ENCODE measurements around the gene ADSS1.
A peak's percentile ranks its signal among the peaks of the same experiment; 100 is the strongest.

The ADSS1 gene

DNA sequence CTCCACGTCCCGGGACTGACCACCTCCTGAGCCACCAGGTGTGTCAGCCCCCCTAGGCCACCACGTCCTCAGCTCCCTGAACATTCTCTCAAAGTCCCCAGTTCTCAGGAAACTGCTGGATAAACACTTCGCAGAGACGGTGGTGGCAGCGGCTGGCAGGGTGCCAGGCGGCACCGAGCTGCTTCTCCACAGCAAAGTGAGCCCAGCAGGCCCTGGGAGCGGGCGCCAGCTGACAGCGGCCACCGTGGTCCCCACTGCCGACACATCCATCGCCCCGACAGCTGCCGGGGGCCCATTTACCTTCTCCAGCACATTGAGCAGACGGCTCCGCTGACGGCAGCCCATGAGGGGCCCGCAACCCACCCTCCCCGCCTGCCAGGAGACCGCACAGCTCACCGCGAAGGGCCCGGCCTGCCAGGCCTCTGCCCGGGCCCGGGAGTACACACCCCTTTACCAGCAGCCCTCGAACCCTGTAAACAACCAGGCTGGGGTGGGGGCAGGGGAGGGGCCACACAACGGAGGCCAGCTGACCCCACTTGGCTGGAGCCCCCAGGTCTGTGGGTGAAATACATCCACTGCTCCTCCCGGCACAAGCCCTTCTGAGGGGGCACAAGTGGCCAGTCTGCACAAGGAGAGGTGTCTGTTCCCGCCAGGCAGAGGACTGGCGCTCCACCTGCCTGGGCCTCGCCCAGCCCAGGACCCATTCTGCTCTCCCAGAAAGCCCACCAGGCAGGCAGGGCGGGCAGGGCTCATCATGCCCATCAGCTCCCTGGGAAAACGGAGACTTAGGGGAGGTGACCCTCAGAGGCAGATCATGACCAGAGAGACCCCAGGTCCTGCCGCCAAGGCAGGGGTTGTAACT lies 61.0 kb downstream of the ADSS1 start:
- DNase-seq: peak; percentile 45

DNA sequence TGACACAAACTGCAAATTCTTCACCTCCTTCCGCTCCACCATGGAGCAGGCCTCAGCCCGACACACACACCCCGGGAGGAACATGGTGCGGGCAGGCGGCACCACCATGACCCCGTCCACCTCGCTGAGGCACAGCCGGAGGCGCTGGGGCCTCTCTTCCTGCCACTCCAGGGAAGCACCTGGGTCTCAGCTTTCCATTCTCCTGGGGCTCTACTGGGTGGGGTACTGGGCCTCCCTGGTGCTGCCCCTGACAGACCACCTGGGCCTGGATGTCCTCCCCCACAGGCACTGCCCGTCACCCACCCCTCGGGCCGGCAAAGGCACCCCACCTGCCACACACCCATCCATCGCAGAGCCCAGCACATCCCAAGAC lies 61.7 kb downstream of the ADSS1 start:
- DNase-seq: no peak

DNA sequence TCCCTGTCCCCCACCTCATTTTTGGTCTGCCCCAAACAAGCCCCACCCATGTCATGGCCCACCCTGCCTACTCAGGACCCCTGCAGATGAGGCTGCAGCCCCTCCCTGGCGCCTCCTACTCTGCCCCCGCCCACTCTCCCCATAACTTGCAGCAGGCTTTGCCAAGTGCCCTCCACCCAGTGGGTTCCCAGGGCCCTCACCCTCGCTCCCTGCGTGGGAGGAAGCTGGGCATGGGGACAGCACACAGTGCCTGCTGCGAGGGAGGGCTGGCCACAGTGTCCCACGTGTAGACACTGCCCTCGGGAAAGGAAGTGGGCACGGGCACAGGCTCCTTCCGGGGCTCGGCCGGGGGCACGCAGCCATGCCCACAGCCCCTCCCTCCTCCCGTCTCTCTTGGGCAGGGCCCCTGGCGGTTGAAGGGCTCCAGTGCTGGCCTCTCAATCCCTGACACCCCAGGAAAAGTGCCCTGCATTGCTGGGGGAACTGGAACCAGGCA lies 62.1 kb downstream of the ADSS1 start:
- peak; percentile 76 for DNase-seq

DNA sequence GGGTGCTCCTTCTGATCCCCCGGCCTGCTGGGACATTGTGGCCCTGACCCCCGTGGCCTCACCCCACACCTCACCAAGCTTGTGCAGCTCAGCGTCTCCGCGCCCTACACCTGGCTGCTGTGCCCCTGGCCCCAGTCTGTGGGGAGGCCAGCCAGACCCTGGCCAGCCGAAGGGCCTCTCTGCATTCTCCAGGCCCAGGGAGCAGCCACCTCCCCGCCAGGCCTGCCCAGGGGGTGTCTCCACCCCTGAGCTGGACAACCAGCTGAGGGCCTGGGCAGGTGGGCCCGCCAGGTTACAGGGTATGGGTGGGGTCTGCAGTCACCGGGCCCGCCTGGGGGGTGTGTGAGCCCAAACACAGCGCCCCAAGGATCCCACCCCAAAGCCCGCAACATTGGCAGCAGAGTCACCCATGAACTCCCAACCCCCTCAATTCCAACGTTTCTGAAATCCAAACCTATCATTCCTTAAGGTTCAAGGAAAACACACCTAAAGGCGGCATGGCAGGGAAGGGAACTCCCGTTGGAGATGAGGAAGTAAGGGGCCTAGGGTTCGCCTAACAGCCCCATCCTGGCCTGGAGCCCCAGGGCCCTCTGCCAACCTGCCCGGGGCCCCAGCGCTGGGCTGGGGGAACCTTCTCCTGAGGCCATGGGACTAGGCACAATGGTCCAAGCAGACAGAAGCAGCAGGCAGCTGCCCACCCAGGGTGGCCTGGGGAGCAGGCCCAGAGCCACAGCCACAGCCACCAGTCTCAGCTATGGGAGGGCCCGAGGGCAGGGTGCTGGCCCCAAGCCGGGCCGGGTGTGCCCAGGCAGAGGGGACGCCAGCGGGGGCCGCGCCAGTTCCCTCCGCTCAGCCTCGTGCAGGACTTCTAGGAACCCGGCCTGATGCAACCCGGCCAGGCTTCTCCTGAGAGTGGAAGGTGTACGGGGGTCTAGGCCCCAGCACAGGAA lies 63.0 kb downstream of the ADSS1 start:
- no peak for DNase-seq

DNA sequence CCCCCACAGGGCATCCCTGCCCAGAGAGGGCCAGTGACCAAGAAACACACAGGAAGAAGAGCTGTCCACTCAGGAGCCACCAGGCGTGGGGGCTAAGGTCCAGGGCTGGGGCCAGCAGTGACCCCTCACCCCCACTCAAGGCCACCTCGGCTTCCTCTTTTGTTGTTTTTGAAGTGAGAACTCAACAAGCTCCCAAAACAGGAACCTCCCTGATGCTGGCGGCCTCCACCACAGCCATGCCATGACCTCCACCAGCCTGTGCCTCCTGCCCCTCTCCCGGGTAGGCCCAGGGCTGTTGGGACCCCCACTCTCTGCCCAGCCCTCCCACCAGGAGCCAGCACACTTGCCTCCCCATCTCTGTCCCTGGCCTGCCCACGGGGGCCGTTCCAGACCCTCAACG lies 63.7 kb downstream of the ADSS1 start:
- peak; percentile 67 for DNase-seq

DNA sequence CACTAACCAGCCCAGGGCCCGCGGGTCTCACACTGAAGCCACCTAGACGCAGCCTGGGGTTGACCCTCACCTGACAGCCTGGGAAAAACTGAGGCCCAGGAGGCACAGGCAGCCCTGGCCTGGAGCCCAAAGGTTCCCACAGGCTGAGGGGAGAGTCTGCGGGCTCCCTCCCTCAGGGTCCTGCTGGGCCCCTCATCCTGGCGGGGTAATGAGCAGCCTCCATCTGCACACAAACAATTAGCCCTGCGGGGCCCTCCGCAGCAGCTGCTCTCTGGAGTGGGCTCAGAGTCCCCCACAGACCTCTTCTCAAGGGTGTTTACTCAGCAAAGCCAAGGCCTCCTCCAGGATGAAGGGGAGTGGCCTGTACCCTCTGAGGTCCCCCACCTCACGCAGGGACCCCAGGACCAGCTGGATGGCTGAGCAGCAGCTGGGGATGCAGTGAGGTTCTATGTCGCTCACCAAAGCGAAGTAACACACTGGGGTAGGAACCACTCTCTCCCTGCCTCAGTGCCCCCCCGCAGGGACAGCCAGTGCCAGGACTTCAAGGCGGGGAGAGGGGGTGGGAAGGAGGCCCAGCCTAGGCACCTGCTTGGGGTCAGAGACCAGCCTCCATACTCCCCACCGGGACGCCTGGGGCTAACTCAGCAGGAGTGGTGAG lies 64.3 kb downstream of the ADSS1 start:
- no peak for DNase-seq

DNA sequence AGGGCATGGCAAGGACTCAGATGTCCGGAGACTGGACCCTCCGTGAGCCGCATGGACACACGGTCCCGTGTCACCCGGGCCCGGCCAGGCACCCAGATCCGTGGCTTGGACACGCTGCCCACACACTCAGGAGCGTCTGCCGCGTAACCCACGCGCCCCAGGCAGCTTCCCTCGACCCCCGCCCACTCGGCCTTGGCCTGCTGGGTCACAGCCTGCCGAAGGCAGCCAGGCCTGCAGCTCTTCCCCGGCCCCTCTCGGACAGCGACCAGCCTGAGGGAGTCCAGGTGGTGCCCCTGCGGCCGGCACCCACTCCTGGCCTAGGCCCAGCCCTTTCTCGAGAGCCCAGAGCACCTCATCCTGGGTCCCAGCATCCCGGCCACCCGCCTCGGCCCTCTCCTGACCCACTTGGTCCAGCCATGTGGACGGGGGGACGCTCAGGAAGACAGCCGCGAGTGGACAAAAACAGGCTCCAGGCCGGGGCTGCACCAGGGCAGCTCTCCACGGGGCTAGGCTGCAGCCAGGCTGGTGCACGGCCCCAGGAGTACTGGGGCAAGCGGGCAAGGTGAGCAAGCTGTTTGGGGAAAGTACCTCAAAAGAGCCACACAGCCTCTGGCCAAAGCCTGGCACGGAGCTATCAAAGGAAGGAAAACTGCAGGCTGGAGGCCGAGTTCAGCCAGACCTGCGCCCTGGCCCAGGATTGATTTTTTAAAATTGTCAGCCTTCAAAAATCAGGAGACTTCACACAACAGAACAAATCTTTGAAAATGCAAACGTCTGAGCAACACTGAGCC lies 65.0 kb downstream of the ADSS1 start:
- no peak for DNase-seq

DNA sequence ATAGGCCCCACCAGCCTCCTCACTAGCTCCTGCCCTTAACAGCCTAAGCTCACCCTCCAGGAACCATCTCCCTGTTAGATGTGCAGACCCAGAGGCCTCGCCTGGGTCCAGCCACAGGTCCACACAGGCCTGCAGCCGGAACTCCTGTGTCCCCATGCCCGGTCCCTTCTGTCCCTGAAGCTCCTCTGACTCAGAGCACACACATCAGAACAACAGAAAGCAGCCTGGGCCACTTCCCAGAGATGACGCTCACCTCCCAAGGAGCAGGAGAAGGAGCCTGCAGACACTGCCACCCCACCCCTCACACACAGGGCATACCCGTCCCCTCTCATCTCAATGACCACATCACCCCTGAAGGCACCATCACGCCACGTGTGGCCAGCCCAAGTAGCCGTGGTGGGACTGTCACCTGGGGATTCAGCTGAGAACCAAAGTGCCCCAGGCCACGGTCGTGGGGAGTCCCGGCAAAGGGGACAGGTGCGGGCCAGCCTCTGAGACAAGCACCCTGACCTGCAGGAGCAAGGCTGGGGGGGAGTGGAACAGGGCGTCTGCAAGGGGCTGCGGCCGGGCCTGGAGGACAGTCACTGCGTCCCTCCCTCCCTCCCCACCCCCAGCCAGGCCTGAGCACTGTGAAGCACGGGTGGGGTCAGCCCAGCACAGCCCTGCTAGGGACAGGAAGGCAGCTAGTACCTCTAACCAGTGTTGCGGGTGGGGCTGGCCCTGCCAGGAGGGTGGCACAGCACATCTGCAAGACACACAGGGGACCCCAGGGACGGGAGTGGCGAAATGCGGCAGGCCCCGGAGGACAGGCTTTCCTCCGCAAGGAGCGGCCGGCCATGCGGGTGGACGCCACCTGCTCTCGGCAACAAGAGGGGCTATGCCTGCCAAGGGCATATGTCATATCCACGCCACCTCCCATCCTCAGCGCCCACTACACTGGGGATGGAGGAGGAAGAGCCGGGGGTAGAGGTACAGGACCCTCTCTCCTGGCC lies 66.0 kb downstream of the ADSS1 start:
- DNase-seq: no peak

DNA sequence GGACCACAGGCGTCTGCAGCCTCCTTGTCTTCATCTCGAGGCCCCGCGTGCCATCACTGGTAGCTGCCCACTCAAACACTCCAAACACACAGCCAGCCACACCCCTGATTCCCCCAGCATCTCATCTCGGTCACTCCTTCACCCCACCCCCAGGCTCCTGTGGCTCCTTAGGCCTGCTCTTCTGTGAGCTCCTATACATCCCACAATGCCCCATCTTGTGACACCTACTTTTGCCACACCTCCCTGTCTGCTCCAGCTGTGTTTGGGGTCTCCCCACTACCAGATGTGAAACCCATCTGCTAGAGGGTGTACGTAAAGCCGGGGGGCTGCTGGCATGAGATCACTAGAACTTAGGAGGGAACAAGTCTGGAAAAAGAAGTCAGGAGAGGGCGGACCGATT lies 67.4 kb downstream of the ADSS1 start:
- no peak for DNase-seq

DNA sequence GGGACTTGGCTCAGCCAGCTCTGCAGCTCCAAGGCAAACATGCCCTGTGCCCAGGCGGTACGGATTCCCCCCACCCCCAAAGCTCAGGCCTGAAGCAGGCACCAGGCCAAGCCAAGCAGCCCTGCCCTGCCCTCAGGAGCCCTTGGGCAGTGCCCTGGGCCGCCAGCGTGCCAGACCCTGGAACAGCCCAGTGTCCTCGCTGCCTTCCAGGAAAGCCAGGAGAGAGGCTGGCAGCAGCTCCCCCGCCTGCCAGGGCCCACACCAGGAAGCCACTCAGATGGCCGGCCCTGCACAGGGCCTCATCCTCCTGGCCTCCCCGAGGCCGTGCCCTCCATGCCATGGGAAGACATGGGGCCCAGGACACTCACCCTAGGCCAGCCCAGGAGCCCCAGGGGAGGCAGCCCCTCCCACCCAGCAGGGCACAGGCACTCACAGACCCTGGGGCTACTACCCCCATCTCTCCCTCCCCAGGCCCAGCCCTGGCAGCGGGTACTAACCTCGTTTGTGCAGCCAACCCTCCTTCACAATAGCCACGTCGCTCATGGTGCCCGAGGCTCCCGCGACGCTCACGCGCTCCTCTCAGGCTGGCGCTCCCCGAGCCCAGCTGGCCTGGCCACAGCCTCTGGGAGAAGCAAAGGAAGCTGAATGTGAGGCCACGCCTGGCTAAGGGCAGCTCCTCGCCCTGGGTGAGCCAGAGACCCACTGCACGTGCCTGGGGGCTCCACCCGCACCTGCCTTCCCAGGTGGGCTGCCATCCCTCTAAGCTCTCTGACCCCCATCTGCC lies 68.3 kb downstream of the ADSS1 start:
- DNase-seq: no peak

DNA sequence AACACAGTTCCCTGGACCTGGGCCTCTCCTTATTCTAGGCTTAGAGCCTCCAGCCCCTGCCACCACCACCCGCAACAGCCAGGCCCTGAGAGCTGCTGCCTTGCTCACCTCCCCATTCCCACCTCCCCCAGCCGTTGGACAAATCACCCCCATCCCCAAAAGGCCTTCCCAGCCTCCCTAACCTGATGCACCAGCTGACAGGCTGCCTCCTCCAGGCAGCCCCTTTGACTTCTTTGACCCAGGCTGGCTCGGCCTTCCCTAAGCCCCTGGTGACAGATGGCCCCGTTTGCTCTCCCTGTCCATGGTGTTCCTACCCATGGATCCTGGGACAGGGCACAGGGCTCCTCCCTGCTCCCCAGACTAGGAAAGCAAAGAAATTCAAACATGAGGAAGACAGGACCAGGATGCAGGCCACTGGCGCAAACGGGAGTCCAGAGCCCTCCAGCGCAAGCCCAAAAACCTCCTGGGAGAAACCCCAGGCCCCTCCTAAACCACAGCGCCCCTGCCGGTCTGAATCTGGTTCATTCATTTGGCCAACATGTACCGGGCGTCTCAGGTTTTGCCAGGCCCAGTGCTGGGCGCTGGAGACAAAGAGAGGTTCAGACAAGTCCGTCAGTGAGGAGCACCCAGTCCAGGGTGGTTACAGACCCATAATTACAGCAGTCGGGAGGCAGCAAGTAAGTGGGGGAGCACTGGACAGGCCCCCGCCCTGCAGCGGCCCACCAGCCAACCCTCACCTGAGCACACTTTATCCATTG lies 69.1 kb downstream of the ADSS1 start:
- DNase-seq: no peak

DNA sequence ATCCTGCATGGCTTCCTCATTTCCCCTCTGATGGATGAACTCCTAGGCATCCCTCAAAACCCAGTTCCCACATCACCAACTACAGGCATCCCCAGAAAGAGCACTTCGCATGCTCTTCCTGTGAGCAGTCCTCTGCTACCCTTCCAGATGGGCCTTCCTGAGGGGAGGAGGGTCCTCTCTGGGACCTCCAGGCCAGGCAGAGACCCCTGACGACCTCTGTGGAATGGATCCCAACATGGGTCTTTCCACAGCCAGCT lies 69.6 kb downstream of the ADSS1 start:
- DNase-seq: no peak

DNA sequence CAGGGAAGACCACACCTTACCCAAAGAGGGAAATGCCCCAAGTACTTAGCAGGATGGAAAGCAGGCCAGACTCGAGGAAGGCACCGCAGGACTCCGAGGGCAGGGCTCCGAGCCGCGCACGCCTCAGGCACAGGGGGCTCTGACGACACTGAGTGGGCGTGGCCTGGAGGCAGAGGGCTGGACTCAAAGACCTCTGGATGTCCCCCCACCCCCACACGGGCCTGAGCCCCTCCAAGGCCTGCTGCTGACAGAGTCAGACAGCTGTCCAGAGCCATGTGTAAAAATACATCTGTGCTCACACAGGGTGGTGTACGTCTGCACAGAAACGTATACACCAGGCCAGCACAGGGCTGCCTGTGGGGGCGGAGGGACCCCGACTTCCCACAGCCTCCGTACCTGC lies 70.1 kb downstream of the ADSS1 start:
- DNase-seq: peak; percentile 79

DNA sequence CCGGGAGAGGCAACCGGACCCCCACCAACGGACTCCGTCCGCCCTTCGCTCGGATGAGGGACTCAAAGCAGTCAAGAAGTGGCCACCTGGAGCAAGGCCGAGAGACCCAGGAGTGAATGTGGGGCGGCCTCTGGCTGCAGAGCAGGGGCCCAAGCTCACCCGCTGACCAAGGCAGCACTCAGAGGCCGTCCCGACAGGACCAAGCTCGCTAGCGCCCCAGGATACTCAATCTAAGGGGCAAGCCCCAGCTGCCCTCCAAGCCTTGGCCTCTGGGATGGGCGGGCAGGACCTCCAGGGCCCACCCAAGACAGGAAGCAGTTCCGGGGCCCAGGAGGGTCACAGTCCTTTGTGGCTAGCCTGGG lies 70.6 kb downstream of the ADSS1 start:
- DNase-seq: no peak

DNA sequence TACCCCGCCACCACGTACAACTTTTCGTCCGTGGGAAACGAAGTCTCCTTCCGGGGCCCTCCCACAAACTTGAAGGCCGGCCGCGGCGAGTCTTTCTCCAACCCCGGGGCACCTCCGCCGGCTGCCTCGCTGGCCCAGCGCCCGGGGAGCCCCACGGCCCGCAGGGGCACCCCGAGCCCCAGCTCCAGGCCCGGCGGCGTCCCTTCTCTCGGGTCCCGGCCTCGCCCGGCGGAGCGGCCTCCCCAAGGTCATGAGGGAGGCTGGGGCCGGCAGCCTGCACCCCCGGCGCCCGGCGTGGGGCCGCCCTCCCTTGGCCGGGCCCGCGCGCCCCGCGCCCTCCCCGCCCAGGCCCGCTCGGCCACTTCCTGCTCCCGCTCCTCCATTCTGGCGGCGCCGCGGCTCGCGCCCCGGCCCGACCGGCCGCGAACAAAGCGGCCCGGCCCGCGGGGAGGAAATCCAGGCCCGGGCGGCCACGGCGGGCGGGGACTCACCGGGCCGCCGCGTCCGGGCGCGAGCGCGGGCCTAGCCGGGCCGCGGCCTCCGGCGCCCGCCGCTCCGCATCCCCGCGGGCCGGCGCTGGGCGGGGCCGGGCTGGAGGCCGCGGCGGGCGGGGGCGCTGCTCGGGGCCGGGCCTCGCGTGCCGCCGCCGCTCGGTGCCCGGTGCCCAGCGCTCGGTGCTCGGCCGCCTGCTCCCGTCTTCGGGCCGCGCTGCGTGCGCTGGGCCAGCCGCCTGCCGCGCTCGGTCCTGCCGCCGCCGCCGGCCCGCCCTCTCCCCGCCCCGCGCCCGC lies 71.2 kb downstream of the ADSS1 start, which contains the start of gene AKT1:
TSS of gene AKT1 (minus strand) at position 756 of the 788 bp plus-strand sequence. CDS start 3,105 bp downstream, outside the sequence.
- peak; percentile 53 for DNase-seq

DNA sequence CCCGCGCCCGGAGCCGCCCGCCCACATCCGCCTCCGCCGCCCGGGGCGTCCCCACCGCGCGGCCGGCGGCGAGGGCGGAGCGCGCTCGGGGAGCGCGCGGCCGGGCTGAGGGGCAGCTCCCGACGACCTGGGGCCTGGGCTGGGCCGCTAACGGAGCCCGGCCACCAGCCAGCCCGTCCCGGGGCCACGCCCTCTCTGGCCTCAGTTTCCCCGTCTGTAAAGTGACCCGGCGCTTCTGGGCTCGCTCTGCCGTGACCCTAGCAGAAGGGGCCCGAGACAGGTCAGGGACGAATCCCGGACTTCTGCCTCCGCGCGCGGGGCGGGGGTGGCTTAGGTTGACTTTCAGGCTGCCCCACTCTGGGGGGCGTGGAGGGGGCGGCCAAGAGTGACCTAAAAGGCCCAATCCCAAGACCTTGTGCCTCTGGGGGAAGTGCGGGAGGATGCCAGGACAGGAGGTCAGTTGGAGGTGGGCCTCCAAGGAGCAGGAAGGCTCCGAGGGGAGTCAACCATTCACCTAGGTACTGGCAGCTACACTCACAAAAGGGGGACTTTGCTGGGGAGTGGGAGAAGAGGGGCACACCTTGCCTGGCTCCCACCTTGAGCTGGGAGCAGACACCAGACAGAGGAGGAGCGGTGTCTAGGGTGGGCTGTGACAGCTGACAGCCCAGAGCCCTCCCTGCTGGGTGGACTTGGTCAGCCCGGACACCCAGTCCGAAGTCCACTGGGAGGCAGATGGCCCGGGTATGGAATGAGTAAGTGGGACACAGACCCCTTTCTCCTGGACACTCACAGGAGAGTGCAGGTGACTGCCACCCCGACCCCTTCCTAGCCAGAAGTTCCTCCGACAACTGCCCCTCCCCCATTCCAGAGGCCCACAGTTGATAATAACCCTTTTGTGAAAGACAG lies 72.0 kb downstream of the ADSS1 start:
- peak; percentile 77 for DNase-seq

DNA sequence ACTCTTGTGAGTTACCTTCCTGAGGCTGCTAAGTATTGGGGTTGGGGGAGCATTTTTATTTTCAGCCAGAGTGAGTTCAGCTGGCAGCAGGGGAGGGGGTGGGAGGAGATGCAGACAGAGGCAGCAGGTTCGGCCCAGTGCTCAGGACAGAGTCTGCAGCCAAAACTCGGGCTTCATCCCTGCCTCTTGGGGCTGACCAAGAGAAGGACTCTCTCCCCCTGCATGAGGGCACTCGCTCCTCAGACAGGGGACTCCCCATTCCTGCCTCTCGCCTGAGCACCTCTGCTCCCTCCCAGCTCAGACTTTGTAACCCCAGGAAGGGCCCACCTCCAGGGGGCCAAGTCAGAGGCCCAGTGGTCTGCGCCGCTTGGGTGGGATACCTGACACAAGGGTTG lies 72.7 kb downstream of the ADSS1 start:
- no peak for DNase-seq
